Ovary (tissue), 3 donors: ENCODE results near the gene IER2.

ENCODE experiments used
- CTCF ChIP-seq, 3 donors: fragments of 450-650 bp in 2 of 3; fragments of 200-600 bp in 1 of 3; IDR thresholded peaks; one replicate each; pipeline versions ENCODE4 v1.5.1 to v1.8.0; 2016 to 2022; ENCODE audit warnings: antibody characterized with exemption in 3 of 3, mild to moderate bottlenecking in 1 of 3
- EP300 ChIP-seq: sonication (generic); formaldehyde crosslinking; IDR thresholded peaks from one replicate; pipeline ENCODE4 v1.6.1; 2017; ENCODE audit warnings: antibody characterized with exemption
- donor health status: DM: no; HTN: no; CAD: no.

GRCh38 chr19:13138916-13139198 is 11.4 kb upstream of the IER2 start:
- TF ChIP-seq CTCF (IDR thresholded peaks at IDR 0.05) (no peak), EP300 (no peak)
